HG03060 (cell line): ENCODE results near the gene NR3C2.

ENCODE experiments used
- ATAC-seq: cut with Tn5 transposase; IDR thresholded peaks from one replicate; pipeline ENCODE4 v1.9.1; 2021; ENCODE audit warnings: low read depth, moderate number of reproducible peaks; ENCODE audit not compliant: unreplicated experiment

Gene NR3C2

GRCh38 chr4:148441986-148442831 lies at the start of gene NR3C2:
Gene NR3C2, minus strand, starts transcription at chr4:148442414.
- peak; percentile 99 for ATAC-seq

- ATAC-seq, result no peak
Measured at GRCh38 chr4:148487181-148487580, 45.0 kb upstream of the NR3C2 start.

DNA sequence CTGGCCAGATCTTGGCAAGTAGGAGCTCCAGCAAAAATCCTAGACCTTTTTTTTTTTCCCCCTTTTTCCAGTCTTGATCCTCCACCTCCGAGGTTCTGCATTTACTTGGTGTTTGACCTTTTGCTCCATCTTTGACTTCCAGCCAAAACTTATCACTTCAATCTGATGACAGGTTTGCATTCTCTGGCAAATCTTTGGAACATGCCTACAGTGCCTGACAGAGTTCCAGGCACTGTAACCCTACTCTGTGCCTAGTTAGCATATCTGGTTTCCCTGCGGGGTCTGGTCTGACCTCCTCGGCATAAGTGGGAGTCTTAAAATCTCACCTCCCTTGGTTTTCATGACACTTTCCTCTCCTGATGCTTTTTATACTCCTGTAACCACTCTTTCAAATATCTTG lies 39.4 kb upstream of the NR3C2 start:
- ATAC-seq, result no peak

DNA sequence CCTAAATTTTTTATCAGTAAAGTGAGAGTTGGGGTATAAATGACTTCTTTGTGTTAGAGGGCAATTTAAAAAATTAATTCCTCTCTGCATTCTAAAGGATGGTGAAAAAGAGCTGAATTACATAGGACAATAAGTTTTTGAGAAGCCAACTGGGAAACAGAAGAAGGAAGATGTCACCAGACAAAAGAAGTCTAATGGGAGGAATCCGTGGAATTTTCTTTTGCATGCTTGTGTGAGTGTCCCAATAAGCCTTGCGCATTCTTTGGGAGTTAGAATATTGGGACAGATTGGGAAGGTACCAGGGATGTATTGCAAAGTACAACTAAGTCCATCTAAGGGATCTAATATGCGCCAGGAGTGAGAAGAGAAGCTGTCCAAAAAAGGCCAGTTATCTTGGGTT lies 35.1 kb upstream of the NR3C2 start:
- ATAC-seq, result no peak

DNA sequence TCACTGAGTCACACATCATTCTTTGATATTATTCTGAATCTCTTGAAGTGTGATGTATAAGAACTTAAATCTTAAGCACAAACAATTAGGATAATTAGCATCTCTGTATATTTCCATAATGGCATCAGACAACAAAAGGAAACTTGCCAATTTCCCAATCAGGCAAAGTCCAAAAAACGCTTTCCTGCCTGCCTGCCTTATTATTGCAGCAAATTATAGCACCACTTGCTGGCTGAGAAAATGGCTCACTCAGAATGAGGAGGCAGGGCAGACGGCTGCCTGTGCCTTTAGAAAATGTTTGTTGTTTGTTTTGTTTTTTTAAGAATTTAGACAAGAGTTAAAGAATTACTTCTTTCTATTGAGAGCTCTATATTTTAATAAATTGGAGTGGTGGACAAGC lies 27.7 kb upstream of the NR3C2 start:
- ATAC-seq, result no peak

- ATAC-seq, result no peak
Measured at GRCh38 chr4:148454835-148455234, 12.6 kb upstream of the NR3C2 start.

DNA sequence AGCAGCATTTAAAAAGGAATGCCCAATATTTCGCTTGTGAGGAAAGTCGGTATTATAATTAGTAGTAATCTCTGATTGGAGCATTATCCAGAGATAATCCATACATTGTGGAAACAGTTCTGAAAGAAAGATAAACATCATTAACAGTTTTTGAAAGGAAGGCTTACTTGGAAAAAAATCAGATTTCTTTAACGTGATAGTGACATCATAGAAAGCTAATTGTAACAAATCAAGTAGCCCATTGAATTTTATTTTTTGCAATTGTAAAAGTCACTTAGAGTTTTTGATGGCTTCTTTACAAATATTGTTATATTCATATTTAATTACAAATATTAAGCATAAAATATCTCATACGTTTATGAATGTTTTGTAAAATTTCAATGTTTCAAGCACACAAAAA lies 11.6 kb upstream of the NR3C2 start:
- no peak for ATAC-seq

DNA sequence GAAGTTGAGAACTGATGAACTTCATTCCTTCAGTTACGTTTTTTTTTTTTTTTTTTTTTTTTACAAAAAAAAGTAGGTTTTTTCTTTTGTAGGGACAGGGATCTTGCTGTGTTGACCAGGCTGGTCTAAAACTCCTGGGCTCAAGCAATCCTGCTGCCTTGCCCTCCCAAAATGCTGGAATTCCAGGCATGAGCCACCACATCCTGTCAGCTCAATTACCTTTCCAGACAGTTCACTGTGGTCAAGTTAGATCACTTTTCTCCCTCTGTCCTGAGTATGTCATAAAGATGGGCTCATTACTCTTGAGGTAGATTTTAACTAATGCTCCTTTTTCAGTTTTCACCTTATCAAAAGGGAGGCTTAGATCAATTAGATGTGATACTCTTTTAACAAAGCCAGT lies 10.8 kb upstream of the NR3C2 start:
- no peak for ATAC-seq

GRCh38 chr4:148449921-148450320 lies 7.7 kb upstream of the NR3C2 start:
- no peak for ATAC-seq

DNA sequence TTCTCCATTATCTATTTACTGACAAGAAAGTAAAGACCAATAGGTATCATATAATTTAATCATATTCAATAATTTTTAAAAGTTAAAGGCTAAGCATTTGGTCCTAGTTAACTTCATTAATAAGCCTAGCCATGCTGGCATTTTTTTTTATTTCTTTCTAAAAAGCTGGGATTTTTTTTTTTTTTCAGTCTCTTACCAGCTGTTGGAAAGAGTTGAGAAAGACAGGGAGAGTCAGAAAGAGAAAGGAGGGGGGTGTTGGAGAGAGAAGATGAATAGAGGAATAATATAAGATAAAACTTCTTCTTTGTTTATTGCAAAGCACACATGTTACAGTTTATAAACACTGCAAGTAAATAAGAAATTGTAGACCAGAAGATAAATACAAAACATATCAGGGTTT lies 5.9 kb upstream of the NR3C2 start:
- ATAC-seq, result no peak

- no peak for ATAC-seq
Measured at GRCh38 chr4:148447681-148448080, 5.5 kb upstream of the NR3C2 start.

DNA sequence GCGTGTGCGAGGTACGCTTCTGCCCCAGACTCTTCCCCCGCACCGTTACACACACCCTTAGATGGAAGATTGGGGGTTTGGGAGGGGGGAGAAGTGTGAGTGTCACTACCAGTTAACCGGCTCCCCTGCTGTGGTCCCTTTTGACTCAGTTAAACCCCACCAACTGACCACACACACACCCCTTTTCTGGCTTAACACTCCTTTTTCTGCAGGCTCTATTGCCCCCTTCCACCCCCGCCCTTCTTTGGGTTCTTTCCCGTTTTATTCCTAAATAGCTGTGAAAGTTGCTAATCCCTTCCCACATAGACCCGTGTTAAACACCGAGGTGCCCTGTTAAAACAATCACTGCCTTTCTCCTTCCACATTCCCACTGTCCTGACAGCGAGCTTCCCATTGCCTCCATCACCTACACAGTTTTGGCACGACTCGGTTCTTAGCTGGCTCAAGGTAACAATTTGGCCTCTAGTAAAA lies 3.7 kb upstream of the NR3C2 start:
- no peak for ATAC-seq

DNA sequence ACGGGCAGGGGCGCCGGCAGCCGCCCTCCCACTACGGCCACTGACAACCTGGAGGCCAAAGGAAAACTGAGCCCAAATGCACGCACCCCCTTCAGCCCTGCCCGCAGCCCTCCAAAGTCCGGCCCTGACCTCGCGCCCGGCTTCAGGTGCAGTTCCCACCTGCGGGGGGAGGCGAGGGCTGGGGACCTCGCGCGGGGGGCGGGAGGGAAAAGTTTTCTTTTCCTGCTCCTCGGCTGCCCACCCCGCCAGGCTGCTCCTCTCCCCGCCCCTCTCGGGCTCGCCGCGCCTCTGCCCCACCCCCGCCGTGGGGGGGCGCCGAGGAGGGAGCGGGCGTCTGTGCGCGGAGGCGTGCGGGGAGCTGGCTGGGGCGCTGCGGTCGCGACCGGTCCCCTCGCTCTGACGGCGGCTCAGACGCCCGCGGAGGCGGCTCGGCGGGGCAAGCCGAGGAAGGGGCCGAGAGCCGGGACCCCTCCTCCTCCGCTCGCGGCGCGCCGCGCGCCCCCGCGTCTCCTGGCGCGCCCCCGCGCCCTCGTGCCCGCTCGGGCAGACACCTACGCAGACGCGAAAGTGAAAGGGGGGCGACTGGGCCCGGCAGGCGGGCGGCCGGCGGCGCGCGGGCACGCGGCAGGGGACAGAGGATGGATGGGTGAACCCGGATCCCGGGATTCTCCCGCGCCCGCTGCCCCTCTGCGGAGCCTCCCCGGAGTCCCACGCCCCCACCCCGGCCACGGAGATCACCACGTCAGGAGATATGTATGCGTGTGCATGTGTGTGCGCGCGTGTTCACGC lies 3.1 kb upstream of the NR3C2 start:
- no peak for ATAC-seq

GRCh38 chr4:148444296-148445070 lies 2.3 kb upstream of the NR3C2 start:
- no peak for ATAC-seq

DNA sequence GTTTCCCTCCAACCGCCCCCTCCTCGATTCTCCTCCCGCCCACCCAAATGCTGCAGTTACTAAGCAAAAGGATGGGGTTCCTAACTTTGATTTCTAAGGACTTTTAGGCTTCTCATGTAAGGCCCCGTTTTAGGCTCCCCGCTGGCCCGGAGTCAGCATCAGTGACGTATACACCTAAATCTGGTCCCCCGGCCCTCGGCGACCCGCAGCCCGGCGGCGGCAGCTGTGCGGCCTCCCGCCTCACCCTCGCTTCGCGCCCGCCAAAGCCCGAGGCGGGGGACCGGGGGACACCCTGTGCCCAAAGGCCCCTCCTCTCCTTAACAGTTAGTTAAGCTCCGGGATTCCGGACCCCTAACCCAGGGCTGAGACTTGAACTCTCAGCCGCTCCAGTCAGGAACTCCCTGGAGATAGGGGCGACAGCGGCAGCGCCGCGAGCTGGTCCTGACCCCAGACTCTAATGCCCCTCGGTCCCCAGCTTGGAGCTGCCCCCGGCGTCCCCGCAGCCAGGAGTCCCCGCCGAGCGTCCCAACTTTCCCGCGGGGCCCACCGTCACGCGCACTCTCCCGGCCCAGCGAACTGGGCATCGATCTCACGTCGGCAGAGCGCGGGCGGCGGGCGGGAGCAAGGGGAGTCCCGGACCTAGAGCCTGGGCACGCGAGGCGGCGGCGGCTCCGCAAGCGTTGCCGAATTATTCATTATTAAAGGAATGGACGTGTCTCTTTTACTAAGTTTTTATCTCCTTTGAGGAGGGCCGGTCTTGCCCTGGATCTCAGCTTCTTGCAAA lies 1.5 kb upstream of the NR3C2 start:
- no peak for ATAC-seq

DNA sequence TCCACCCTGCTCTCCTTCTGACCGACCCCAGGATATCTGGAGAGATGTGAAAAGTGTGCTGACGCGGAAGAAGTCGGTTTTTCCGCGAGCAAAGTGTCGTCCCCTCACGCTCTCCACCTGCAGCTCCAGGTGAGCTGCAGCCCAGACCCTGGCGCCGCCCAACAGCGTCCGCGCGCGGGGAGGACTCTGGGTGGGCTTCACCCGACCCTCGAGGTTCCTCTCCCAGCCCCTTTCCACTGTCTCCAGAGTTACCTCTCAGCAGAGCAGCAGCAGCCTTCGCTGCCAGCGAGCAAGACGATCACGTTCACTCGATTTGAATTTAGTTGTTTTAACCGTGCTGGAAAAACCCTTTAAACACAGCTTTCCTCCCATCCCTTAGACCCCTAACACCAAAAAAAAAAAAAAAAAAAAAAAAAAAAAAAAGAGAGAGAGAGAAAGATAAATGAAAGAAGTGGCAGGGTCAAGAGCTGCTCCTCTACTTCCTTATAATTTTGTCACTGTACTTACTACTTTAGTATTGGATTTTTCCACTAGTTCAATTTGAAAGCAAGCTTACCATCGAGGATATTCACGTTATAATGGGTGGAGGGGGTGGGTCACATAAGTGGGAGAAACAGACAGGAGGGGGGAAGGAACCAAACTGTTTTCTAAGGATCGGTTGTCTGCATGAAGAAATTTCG lies 758 bp upstream of the NR3C2 start:
- no peak for ATAC-seq

DNA sequence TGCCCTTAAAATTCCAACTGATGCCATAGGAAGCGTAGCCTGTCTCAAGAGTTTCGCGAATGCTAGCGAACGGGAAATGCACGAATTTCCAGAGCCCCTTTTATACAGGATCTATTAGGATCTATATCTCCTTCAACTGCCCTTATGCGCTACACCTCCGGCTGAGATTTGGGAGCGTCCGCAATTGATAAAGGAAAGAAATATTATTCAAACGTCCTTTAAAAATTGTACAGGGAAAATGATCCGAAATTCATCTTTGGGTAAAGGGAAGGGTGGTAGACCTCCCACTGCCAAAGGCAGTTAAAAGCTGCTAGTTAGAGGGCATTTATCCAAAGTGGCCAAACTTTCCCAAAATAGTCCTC lies 609 bp downstream of the NR3C2 start:
- ATAC-seq, result no peak

DNA sequence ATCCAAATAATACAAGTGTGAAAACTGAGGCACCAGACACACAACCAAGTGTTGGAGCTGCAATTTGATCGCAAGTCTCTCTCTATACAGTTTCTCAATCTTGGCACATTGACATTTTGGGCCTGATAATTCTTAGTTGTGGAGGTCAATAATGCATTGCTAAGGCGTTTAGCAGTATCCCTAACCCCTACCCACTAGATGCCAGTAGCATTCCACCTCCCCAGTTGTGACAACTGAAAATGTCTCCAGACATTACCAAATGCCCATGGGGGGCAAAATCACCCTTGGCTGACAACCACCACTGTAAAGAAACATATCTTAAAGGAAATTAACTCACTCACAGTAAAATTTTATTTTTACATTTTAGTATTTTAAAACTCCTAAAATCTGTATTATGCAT lies 4.2 kb downstream of the NR3C2 start:
- no peak for ATAC-seq

GRCh38 chr4:148437439-148437838 lies 4.8 kb downstream of the NR3C2 start:
- no peak for ATAC-seq

DNA sequence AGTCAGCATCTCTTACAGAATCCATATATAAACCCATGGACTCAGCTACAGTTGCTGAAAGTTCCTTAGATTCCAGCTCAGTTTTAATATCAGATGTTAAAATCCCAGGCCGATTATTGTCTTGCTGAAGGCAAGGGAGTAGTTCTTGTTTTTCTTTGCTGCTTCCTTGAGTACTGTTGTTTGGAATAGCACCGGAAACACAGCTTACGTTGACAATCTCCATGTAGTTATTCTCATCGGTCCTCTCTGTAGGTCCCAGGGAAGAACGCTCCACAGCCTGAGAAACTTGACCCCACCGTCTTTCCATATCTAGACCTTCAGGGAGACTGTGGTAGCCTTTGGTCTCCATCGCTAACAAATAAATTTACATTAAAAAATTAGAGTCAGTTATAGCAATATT lies 5.7 kb downstream of the NR3C2 start:
- no peak for ATAC-seq
